Measurements from ENCODE around the gene RAD51. TPM values are rescaled to one million over a fixed set of nuclear protein-coding genes. Genes with fewer than 3 reads are reported as not detected.
A peak's percentile ranks its signal among the peaks of the same experiment; 100 is the strongest.

RAD51 gene
- total and polyA plus RNA-seq, 9 of the 15 experiments (the other 6 are each of a cell fraction or from before 2014, with no cell fraction given) = 16.0 to 63.8 (median 34.6) TPM

DNA sequence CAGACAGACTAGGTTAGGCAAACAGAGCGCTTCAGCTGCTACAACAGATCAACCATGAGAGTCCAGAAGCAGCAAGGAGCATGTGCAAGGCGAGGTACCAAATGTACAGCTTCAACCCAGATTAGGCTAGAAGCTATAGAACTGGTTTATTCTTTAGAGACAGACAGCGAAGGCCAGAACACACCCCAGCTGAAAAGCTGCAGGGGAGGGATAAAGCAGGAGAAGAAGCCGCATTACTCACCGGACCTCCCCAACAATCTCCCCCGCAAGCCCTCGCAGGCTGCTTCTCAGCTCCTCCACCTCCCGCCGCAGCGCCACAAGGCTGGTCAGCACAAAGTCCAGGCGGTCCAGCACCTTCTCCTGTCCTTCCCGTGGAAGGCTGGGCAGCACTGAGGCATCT, 56.8 kb downstream of the RAD51 start (continued):
- TF ChIP-seq, protein P1, sequence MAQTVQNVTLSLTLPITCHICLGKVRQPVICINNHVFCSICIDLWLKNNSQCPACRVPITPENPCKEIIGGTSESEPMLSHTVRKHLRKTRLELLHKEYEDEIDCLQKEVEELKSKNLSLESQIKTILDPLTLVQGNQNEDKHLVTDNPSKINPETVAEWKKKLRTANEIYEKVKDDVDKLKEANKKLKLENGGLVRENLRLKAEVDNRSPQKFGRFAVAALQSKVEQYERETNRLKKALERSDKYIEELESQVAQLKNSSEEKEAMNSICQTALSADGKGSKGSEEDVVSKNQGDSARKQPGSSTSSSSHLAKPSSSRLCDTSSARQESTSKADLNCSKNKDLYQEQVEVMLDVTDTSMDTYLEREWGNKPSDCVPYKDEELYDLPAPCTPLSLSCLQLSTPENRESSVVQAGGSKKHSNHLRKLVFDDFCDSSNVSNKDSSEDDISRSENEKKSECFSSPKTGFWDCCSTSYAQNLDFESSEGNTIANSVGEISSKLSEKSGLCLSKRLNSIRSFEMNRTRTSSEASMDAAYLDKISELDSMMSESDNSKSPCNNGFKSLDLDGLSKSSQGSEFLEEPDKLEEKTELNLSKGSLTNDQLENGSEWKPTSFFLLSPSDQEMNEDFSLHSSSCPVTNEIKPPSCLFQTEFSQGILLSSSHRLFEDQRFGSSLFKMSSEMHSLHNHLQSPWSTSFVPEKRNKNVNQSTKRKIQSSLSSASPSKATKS (CRISPR knock-in tag; IDR thresholded peaks at IDR 0.05) = no peak
- TF ChIP-seq, protein P2, sequence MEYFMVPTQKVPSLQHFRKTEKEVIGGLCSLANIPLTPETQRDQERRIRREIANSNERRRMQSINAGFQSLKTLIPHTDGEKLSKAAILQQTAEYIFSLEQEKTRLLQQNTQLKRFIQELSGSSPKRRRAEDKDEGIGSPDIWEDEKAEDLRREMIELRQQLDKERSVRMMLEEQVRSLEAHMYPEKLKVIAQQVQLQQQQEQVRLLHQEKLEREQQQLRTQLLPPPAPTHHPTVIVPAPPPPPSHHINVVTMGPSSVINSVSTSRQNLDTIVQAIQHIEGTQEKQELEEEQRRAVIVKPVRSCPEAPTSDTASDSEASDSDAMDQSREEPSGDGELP (CRISPR knock-in tag; IDR thresholded peaks at IDR 0.05; ENCODE audit: borderline replicate concordance) = peak; percentile 86
- TF ChIP-seq, protein P3, sequence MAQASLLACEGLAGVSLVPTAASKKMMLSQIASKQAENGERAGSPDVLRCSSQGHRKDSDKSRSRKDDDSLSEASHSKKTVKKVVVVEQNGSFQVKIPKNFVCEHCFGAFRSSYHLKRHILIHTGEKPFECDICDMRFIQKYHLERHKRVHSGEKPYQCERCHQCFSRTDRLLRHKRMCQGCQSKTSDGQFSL (CRISPR knock-in tag; IDR thresholded peaks at IDR 0.05) = no peak
- TF ChIP-seq, protein P3 (tag; IDR thresholded peaks at IDR 0.05) = no peak
- no peak for TF ChIP-seq CHD1 (IDR thresholded peaks at IDR 0.05; ENCODE audit: low read length)
- TF ChIP-seq, protein P4, sequence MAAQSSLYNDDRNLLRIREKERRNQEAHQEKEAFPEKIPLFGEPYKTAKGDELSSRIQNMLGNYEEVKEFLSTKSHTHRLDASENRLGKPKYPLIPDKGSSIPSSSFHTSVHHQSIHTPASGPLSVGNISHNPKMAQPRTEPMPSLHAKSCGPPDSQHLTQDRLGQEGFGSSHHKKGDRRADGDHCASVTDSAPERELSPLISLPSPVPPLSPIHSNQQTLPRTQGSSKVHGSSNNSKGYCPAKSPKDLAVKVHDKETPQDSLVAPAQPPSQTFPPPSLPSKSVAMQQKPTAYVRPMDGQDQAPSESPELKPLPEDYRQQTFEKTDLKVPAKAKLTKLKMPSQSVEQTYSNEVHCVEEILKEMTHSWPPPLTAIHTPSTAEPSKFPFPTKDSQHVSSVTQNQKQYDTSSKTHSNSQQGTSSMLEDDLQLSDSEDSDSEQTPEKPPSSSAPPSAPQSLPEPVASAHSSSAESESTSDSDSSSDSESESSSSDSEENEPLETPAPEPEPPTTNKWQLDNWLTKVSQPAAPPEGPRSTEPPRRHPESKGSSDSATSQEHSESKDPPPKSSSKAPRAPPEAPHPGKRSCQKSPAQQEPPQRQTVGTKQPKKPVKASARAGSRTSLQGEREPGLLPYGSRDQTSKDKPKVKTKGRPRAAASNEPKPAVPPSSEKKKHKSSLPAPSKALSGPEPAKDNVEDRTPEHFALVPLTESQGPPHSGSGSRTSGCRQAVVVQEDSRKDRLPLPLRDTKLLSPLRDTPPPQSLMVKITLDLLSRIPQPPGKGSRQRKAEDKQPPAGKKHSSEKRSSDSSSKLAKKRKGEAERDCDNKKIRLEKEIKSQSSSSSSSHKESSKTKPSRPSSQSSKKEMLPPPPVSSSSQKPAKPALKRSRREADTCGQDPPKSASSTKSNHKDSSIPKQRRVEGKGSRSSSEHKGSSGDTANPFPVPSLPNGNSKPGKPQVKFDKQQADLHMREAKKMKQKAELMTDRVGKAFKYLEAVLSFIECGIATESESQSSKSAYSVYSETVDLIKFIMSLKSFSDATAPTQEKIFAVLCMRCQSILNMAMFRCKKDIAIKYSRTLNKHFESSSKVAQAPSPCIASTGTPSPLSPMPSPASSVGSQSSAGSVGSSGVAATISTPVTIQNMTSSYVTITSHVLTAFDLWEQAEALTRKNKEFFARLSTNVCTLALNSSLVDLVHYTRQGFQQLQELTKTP (IDR thresholded peaks at IDR 0.05; ENCODE audit: low read depth in 1 of 2, partially characterized antibody in 2 of 2) = no peak
- TF ChIP-seq ZNF124 (CRISPR knock-in tag; IDR thresholded peaks at IDR 0.05) = no peak
- TF ChIP-seq CBX8 (IDR thresholded peaks at IDR 0.05; ENCODE audit: borderline replicate concordance, extremely low read depth, low read depth, low read length, poor library complexity, severe bottlenecking) = no peak
- no peak for TF ChIP-seq SP2 (IDR thresholded peaks at IDR 0.05; ENCODE audit: extremely low read depth, low read depth, low read length, poor library complexity, severe bottlenecking)
- TF ChIP-seq ELF4 (CRISPR knock-in tag; IDR thresholded peaks at IDR 0.05) = no peak
- TF ChIP-seq ZFX (CRISPR knock-in tag; IDR thresholded peaks at IDR 0.05) = no peak
- TF ChIP-seq FOXK1 (CRISPR knock-in tag; IDR thresholded peaks at IDR 0.05; ENCODE audit: borderline replicate concordance) = no peak
- TF ChIP-seq NFIC (IDR thresholded peaks at IDR 0.05) = peak; percentile 26; the same call in 1 of the 2 replicates
- peak; percentile 81 for TF ChIP-seq SMARCA4 (IDR thresholded peaks at IDR 0.05)
- 0 out of 2 replicates have a peak, but pooled peaks have one; percentile 41 for TF ChIP-seq MTA3 (IDR thresholded peaks at IDR 0.05; ENCODE audit: borderline replicate concordance)
- TF ChIP-seq, protein P5, sequence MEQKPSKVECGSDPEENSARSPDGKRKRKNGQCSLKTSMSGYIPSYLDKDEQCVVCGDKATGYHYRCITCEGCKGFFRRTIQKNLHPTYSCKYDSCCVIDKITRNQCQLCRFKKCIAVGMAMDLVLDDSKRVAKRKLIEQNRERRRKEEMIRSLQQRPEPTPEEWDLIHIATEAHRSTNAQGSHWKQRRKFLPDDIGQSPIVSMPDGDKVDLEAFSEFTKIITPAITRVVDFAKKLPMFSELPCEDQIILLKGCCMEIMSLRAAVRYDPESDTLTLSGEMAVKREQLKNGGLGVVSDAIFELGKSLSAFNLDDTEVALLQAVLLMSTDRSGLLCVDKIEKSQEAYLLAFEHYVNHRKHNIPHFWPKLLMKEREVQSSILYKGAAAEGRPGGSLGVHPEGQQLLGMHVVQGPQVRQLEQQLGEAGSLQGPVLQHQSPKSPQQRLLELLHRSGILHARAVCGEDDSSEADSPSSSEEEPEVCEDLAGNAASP (IDR thresholded peaks at IDR 0.05) = no peak
- TF ChIP-seq EHMT2 (IDR thresholded peaks at IDR 0.05) = no peak
- TF ChIP-seq PHF8 (IDR thresholded peaks at IDR 0.05; ENCODE audit: borderline replicate concordance, low read length) = no peak
